GM12875 (cell line): ENCODE data around the gene PFDN1.

ENCODE experiments used
- H3K4me3 ChIP-seq: one replicate; pipeline ENCODE4 v1.5.1; 2011; ENCODE audit warnings: low read depth, low read length, control low read depth
- CTCF ChIP-seq: IDR thresholded peaks from 2 replicates; pipeline ENCODE4 v1.5.1; 2011; ENCODE audit warnings: low read depth, mild to moderate bottlenecking, control low read depth, inconsistent platforms, low read length, moderate library complexity, borderline replicate concordance; ENCODE audit not compliant: insufficient read depth

The PFDN1 gene

DNA sequence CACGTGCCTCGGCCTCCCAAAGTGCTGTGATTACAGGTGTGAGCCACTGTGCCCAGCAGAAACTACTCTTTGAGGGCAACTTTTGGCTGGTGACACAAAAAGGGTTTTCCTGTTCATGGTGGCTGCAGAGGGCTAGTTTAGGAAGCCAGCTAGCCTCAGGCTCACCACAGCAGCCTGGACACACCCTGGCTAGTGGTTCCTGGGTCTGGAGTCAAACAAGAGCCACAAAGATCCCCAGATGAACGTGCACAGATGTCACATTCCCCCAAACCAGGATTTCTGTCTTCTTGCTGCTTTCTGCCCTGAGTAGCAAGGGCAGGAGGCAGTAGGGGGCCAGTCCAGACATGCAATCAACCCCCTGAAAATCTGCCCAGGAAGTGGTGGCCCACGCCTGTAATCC is 36.7 kb upstream of the PFDN1 start:
- no peak for TF ChIP-seq CTCF
- no peak overlapping the region for H3K4me3 ChIP-seq

GRCh38 chr5:140338908-140339307 is 36.0 kb upstream of the PFDN1 start:
- TF ChIP-seq CTCF, result no peak

GRCh38 chr5:140338336-140338735 is 35.4 kb upstream of the PFDN1 start:
- TF ChIP-seq CTCF, result no peak
- H3K4me3 ChIP-seq, result no peak overlapping the region

More at GRCh38 chr5:140338908-140339307, 36.0 kb upstream of the PFDN1 start:
- H3K4me3 ChIP-seq, result no peak overlapping the region

- no peak for TF ChIP-seq CTCF
- H3K4me3 ChIP-seq, result no peak overlapping the region
Measured at GRCh38 chr5:140337880-140338279, 35.0 kb upstream of the PFDN1 start.

GRCh38 chr5:140336388-140336787 is 33.5 kb upstream of the PFDN1 start:
- no peak for TF ChIP-seq CTCF
- no peak overlapping the region for H3K4me3 ChIP-seq

DNA sequence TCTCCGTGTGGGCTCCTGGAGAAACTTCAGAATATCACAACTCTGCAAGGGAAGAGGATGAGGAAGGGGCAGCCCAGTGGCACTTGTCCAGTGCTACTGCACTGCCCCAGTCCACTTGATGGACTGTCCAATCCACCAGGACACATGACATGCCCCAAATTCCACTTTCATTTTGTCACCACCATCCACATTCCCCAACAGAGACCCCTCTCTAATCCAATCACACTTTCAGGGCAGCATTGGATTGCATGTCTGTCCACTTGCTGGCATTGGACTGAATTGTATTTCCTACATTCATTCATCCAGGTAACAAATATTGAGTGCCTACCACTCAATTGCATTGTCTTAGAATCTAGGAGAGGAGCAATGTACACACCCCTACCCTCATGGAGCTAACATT is 28.7 kb upstream of the PFDN1 start:
- TF ChIP-seq CTCF, result no peak
- no peak overlapping the region for H3K4me3 ChIP-seq

DNA sequence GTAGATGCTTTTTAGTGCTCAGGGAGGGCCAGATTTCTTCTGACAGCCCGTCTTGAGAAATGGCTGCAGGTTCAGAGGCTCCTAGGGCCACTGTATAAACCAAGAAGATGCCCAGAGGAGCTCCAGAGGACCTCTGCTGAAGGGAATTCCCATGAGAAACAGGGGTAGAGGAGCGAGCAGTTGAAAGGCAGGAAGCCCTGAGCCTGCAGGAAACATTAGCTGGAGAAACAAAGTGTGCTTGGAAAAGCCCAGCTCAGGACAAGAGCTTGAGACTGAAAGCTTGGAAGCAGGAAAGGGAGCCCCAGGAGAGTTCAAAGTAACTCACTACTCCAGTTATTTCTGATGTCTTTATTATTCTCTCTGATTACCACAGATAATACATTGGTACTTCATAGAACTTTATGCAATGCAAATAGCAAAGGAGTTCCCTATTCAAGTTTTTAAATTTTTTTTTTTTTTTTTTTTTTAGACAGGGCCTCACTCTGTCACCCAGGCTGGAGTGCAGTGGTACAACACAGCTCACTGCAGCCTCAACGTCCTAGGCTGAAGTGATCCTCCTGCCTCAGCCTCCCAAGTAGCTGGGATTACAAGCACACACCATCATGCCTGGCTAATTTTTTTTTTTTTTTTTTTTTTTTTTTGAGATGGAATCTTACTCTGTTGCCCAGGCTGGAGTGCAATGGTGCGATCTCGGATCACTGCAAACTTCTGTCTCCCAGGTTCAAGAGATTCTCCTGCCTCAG is 27.0 kb upstream of the PFDN1 start:
- no peak overlapping the region for H3K4me3 ChIP-seq
- TF ChIP-seq CTCF, result no peak
